ENCODE results near the gene CDK18. TPM values are rescaled to one million over a fixed set of nuclear protein-coding genes. Genes with fewer than 3 reads are reported as not detected.

CDK18 gene
- total and polyA plus RNA-seq, 9 of the 15 experiments (the other 6 are each of a cell fraction or from before 2014, with no cell fraction given): 0.05 to 0.69 (median 0.17) TPM; not detected in 2

DNA sequence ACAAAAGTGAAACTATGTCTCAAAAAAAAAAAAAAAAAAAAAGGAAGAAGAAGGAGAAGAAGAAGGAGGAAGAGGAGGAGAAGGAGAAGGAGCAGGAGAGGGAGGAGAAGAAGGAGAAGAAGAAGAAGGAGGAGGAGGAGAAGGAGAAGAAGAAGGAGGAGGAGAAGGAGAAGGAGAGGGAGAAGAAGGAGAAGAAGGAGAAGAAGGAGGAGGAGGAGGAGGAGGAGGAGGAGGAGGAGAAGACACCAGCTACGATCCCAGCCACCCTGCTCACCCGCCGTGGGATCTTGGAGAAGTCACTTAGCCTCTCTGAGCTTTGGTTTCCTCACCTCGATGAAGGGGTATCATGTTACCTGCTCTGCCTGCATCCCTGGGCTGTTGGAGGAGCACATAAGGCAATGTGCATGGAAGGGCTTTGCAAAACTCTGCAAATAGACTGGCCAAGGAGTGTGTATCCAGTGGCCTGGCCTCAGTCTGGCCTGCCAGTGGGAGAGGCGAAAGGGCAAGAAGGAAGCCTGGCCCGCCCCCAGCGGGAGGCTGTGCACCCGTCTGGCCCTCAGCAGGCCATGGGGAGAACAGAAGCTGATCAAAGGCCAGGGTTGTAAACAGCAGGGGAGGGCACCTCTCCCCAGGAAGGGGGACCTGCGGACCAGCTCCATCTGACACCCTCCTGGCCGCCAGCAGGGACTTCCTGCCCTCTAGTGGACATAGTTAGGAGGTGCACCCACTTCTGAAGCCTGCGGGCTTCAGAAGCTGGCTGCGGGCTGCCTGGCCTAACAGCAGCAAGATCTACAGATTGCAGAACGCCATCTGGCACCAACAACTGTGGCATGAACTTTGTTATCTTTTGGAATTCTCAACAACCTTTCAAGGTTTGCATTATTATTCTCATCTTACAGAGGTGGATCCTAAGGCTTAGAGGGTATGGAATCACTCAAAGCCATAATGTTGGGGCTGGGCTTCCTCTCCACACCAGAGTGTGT, 19.2 kb upstream of the CDK18 start:
- in situ Hi-C loops (cut with MboI): loop anchor here (5.0 to 10.0 kb wide), 3 partner anchors 37 to 130 kb away; partner anchors contain the start of gene KLHDC8A
- H3K4me2 ChIP-seq (ENCODE audit: insufficient read depth, low read length): no peak overlapping the region
- peaks cover 33 to 61% of the 10 kb centered on the region in 2 experiments for H3K27me3 ChIP-seq (ENCODE audit: control insufficient read depth in 2 of 2, insufficient read depth in 2 of 2, low read length in 2 of 2)
- no peak overlapping the region for H3K4me3 ChIP-seq
- POLR2A ChIA-PET: interaction anchor here (0.5 to 1.6 kb wide), 13 partner anchors 9 to 346 kb away, joined by 3 to 6 read pairs (median 3); no protein-coding TSS in a partner anchor
- peaks cover 35% of the 10 kb centered on the region for H4K20me1 ChIP-seq (replicated peaks; ENCODE audit: control insufficient read depth, insufficient read depth, low read length)
- H3K9me3 ChIP-seq (replicated peaks; ENCODE audit: control insufficient read depth, insufficient read depth, low read depth, low read length): no peaks in the 10 kb centered on the region
- H3K9ac ChIP-seq (ENCODE audit: insufficient read depth in 1 of 2, low read depth in 2 of 2, low read length in 2 of 2): 0 out of 4 replicates have a peak overlapping the region, but pooled peaks of 1 of the 2 experiments have one; percentile 5
- H3K4me1 ChIP-seq (replicated peaks in 1 of 2; ENCODE audit: control insufficient read depth in 2 of 2, insufficient read depth in 2 of 2, low read length in 2 of 2): peaks cover 0 to 4% of the 10 kb centered on the region in 2 experiments; a peak in 1 of 5 replicates
- DNase-seq (ENCODE audit: extremely low read depth in 1 of 4, low spot score in 3 of 4): peak; percentile 83 to 97 (median 94)
- no peak overlapping the region for H2AFZ ChIP-seq (ENCODE audit: low read depth, low read length)
- intact Hi-C loops (cut with micrococcal nuclease): loop anchor here (1.0 to 2.0 kb wide), 5 partner anchors 54 to 212 kb away; no protein-coding TSS in a partner anchor
- no peaks in the 10 kb centered on the region for H3K36me3 ChIP-seq (ENCODE audit: control insufficient read depth, insufficient read depth, low read length)
- no peaks in the 10 kb centered on the region for H3K9me1 ChIP-seq (ENCODE audit: control insufficient read depth, insufficient read depth, low read length)
- FAIRE-seq: peak; percentile 83
- H3K27ac ChIP-seq (ENCODE audit: extremely low read depth, low read depth, low read length): no peak overlapping the region
- ATAC-seq: peak; percentile 90
- CTCF ChIA-PET (ENCODE audit: low intra/inter-chr PET ratio): interaction anchor here (0.6 to 3.8 kb wide), 10 partner anchors 17 to 150 kb away, joined by 3 to 36 read pairs (median 4); no protein-coding TSS in a partner anchor
- 6% methylated on average over 11 of the region's 13 CpGs for WGBS (ENCODE audit: insufficient coverage, low coverage, missing lambda C conversion rate)
- BruUV-seq (replicated peaks): no TSS peak
- H3K79me2 ChIP-seq (ENCODE audit: control insufficient read depth, insufficient read depth, low read length): no peaks in the 10 kb centered on the region
- TF ChIP-seq FOXK2 (conservative IDR thresholded peaks at IDR 0.05 in 1 of 2, IDR thresholded peaks at IDR 0.05 in 1 of 2; ENCODE audit: low read depth in 2 of 2) (0 out of 4 replicates have a peak, but pooled peaks of 1 of the 2 experiments have one; percentile 21), STAG1 (CRISPR knock-in tag; IDR thresholded peaks at IDR 0.05; ENCODE audit: borderline replicate concordance) (peak; percentile 87; the same call in 1 of the 2 replicates), XRCC5 (IDR thresholded peaks at IDR 0.05; ENCODE audit: low read depth, low read length) (peak; percentile 63; the same call in 1 of the 2 replicates), SMC3 (conservative IDR thresholded peaks at IDR 0.05; ENCODE audit: insufficient read depth, low read depth, low read length) (peak; percentile 92), RB1 (IDR thresholded peaks at IDR 0.05; ENCODE audit: low read depth) (peak; percentile 68), TARDBP (IDR thresholded peaks at IDR 0.05) (0 out of 2 replicates have a peak, but pooled peaks have one; percentile 23), MYNN (IDR thresholded peaks at IDR 0.05) (0 out of 2 replicates have a peak, but pooled peaks have one; percentile 44), MYNN (CRISPR knock-in tag; IDR thresholded peaks at IDR 0.05) (no peak), ZNF3 (CRISPR knock-in tag; IDR thresholded peaks at IDR 0.05) (no peak), GABPB2 (CRISPR knock-in tag; conservative IDR thresholded peaks at IDR 0.05) (no peak), RCOR1 (IDR thresholded peaks at IDR 0.05; ENCODE audit: borderline replicate concordance in 1 of 2, low read depth in 2 of 2, low read length in 2 of 2) (peak in 1 of 2 experiments; percentile 17; a peak in 1 of 4 replicates), ZNF354B (CRISPR knock-in tag; IDR thresholded peaks at IDR 0.05) (no peak), MTA3 (IDR thresholded peaks at IDR 0.05; ENCODE audit: borderline replicate concordance) (peak; percentile 44; the same call in 1 of the 2 replicates)
- TF ChIP-seq, protein P1, sequence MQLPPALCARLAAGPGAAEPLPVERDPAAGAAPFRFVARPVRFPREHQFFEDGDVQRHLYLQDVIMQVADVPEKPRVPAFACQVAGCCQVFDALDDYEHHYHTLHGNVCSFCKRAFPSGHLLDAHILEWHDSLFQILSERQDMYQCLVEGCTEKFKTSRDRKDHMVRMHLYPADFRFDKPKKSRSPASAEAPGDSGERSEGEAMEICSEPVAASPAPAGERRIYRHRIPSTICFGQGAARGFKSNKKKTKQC (CRISPR knock-in tag; IDR thresholded peaks at IDR 0.05): 0 out of 2 replicates have a peak, but pooled peaks have one; percentile 62
- TF ChIP-seq, protein P2, sequence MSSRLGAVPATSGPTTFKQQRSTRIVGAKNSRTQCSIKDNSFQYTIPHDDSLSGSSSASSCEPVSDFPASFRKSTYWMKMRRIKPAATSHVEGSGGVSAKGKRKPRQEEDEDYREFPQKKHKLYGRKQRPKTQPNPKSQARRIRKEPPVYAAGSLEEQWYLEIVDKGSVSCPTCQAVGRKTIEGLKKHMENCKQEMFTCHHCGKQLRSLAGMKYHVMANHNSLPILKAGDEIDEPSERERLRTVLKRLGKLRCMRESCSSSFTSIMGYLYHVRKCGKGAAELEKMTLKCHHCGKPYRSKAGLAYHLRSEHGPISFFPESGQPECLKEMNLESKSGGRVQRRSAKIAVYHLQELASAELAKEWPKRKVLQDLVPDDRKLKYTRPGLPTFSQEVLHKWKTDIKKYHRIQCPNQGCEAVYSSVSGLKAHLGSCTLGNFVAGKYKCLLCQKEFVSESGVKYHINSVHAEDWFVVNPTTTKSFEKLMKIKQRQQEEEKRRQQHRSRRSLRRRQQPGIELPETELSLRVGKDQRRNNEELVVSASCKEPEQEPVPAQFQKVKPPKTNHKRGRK (tag; IDR thresholded peaks at IDR 0.05): peak; percentile 61
- TF ChIP-seq, protein P3, sequence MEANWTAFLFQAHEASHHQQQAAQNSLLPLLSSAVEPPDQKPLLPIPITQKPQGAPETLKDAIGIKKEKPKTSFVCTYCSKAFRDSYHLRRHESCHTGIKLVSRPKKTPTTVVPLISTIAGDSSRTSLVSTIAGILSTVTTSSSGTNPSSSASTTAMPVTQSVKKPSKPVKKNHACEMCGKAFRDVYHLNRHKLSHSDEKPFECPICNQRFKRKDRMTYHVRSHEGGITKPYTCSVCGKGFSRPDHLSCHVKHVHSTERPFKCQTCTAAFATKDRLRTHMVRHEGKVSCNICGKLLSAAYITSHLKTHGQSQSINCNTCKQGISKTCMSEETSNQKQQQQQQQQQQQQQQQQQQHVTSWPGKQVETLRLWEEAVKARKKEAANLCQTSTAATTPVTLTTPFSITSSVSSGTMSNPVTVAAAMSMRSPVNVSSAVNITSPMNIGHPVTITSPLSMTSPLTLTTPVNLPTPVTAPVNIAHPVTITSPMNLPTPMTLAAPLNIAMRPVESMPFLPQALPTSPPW (CRISPR knock-in tag; IDR thresholded peaks at IDR 0.05): peak; percentile 59
